NCI-H526 (cell line): Measurements from ENCODE around the gene GGT7.
"Not testable (repeated sequence)": the region's sequence is repeated elsewhere in the genome, so short reads cannot be mapped to it uniquely, and the experiment has no call there.

Source experiments
- DNase-seq, 2 experiments: peaks; one replicate each; lab custom pipeline; 2025; lab: John Stamatoyannopoulos, UW

The GGT7 gene

DNA sequence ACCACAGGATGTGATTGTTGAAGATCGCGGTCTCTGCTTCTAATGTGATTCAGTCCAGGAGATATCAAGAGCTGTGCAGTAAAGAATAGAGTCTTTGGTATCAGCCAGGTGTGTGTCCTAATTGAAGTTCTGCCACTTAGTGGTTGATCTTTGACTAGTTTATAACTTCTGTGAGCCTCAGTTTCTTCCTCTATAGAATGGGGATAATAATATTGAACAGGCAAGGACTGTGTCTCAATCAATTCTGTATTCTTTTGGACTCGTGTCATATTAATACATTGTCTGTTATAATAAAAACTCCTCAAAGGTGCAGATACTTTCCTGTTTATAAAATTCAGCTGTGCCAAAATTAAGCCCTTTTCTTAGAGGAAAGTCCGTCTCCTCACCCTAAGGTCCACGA is 24.1 kb downstream of the GGT7 start:
- no peak for DNase-seq

DNA sequence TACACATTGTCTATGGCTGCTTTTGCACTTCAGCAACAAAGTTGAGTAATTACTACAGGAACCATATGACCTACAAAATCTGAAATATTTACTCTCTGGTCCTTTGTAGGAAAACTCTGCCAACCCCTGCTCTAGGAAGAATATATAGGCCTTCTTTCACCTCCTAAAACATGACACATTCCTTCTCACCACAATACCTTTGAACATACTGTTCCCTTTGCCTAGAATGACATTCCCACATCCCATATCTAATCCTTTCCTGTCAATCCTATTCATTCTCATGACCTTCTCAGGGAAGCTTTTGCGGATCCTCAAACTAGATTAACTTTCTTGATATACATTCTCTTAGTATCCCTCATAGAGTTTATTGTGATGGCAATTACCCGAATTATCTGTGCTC is 29.2 kb downstream of the GGT7 start:
- DNase-seq = no peak

- DNase-seq = no peak
Observed at GRCh38 chr20:34842143-34842542, 30.5 kb downstream of the GGT7 start.

GRCh38 chr20:34834459-34834893 is 38.2 kb downstream of the GGT7 start:
- peak; percentile 75 to 93 for DNase-seq

- no peak for DNase-seq
Observed at GRCh38 chr20:34831936-34832335, 40.7 kb downstream of the GGT7 start.

DNA sequence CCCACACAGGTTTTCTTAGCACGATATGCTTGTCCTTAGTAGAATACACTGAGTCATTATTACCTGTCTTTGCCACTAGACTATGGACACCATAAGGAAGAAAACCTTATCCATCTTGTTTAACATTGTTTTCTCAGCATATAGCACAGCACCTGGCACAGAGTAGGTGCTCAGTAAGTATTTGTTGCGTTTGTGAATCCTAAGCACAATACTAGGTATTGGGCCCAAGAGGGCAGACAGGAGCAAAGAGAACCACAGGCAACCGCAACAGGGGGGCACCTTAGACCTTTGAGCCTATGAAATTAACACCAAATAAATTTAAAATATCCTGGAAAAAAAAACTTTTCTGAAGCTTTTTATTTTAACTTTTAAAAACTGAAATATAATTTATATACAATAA is 43.5 kb downstream of the GGT7 start:
- DNase-seq = no peak

- peak; percentile 72 to 94 for DNase-seq
Observed at GRCh38 chr20:34825530-34826362, 46.9 kb downstream of the GGT7 start, which contains the start of gene NCOA6. NCOA6 (minus strand) TSS chr20:34825651; CDS start chr20:34782355, 43,296 bp downstream.

DNA sequence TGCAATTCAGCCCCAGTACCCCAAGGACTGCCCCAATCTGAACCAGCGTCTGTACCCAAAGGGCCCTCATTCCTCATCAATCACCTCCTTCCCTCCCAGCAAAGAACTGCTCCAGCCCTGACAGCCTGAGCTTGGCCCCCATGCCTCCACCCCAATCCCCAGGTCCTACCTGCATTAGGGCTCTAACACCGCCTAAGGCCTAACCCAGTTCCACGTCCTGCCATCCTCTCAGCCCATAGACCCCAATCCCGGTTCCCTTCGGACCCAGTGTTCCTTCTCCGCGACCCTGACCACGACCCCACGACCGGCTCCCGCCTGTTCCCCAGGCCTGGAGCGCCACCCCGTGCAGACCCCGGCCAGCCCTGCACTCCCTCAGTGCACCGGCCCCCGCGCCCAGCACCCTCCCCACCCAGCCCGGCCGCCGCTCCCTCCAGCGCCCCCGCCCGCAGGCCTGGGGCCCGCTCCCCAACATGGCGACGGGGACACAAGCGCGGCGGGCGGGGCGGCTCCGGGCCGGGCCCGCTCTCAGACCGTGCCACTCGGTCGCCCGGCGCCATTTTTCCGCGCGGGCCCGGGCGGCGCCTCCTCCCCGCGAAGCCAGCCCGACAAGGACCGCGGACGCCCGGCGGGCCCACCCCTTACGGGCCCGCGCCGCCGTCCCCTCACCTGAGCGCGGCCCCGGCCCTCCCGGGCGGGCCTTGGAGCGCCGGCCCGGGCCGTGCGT is 47.7 kb downstream of the GGT7 start:
- peak; percentile 74 to 89 for DNase-seq

DNA sequence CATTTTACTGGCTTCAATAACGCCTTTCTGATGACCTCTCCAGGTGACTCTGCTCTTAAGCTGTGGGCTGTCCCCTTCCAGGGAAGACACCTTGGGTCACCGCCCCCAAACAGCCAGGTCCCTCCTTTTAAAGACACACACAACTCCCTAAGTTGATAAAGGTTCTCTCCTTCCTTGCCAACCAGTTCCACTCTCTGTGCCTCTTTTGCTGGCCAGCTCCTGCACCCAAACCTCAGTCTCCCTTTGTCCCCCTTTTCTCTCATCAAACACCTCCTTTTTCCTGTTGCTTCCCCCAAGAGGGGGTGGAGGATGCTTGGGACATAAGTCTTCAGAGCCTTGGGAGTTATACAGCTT is 48.2 kb downstream of the GGT7 start:
- DNase-seq = peak; percentile 85 to 92

DNA sequence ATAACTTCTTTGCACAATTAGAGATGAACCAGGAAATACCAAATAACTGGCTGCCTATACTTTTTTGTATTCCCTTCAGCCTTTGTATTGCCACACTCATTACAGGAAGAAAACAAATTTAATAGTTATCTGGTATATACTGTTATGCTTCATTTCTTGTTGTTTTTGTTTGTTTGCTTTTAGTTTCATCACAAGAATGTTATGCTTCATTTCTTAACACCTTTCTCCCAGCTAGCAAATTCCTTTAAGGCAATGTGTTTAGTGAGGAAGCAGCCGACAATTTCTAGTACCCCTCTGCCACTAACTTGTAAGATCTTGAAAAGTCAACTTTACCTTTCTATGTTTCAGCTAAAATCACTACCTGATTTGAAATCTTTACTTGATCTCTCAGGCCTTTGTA is 48.6 kb downstream of the GGT7 start:
- DNase-seq = no peak

DNA sequence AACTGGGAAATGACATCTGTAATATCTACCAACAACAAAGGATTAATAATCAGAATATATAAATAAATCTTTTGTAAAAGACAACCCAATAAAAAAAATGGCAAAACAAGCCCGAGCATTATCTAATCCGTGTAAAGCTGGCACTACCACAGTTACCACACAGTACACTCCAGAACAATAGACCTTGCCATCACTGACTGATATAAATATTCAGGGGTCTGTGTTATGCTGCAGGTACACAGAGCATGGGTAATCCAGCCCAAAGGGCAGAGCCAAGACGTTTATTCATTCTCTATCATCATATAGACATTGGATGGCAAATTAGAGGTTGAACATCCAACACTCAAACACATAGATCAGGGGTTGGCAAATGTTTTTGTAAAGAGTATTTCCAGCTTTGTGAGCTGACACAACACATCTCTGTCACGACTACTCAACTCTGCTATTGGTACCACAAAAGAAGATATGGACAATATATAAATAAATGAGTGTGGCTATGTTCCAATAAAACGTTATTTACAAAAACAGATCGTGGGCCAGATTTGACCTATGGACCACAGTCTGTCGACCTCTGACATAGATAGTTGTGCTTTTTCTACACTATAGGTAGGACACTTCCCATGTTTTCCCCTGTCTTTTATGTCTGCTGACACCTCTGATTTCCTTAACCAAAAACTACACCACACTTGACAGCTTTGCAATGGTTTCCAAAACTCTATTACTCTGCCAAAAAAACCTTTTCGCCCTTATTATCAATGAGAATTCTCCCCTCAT is 51.7 kb downstream of the GGT7 start:
- DNase-seq = no peak

DNA sequence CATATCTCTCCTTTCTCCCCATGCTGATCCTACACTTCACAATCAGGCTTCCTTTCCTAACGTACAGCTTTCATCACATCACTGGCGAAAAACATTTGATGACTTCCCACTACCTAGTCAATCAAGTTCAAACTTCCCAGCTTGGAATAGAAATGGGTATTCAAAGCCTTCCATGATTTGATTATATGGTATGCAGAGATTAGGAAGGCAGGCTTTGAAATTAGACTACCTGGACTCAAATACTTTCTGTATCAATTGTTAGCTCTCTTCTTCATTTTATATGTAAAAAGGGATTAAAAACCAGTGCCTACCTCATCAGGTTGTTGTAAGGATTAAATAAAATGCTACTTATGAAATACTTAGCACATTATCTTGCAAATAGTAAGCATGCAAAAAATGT is 54.9 kb downstream of the GGT7 start:
- no peak for DNase-seq

DNA sequence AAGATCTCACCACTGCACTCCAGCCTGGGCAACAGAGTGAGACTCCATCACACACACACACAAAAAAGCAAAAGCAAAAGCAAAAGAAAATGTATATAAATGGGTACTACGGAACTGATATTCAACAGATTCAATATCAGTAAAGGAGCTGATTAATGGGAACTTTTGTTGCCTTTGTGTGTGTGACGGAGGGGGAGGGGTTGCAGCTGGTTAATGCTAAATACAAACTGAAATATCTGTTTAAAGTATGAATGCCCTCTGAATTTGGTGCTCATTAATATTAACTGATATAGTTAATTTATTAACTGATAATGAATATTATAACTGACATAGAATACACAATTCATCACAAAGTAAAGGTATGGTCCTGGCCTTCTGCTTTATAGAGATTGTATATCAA is 55.6 kb downstream of the GGT7 start:
- DNase-seq = no peak

DNA sequence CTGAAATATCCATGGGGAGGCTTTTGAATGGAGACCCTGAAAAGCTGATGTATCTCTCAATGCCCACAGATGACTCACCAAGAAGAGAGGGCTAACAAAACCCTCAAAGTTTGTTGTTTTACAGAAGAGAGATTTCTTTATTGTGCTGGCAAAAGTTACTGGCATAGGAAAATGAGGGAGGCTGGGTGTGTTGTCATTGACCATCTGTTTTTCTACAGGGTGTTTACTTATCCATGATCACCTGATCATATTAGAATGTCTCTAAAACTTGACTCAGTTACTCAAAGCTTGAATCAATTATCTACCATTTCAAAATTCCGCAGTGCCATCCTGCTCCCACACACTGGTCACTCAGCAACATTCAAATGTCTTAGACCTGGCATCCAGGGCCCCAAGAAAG is 57.0 kb downstream of the GGT7 start:
- no peak for DNase-seq

- no peak for DNase-seq
Observed at GRCh38 chr20:34808583-34808982, 64.1 kb downstream of the GGT7 start.

- DNase-seq = not testable (repeated sequence)
Observed at GRCh38 chr20:34807944-34808465, 64.7 kb downstream of the GGT7 start.

GRCh38 chr20:34806255-34806654 is 66.4 kb downstream of the GGT7 start:
- DNase-seq = no peak

GRCh38 chr20:34798871-34799270 is 73.8 kb downstream of the GGT7 start:
- no peak for DNase-seq

DNA sequence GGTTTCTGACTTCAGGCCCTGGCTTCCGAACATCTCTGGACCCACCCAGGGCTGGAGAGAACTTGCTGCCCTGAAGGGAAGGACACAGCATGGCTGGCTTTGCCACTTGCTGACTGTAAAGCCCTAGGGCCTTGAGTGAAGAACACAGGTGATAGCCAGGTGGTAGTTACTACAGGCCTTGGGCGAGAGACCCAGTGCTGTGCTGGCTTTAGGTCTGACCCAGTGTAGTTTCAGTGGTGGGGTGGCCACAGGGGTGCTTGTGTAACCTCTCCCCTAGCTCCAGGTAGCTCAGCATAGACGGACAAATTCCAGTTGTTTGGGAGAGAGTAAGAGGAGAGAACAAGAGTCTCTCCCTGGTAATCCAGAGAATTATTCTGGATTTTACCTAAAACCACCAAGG is 74.3 kb downstream of the GGT7 start:
- DNase-seq = no peak

GRCh38 chr20:34797012-34797995 is 75.4 kb downstream of the GGT7 start:
- no peak for DNase-seq
